Liver (tissue), 3 donors: ENCODE results near the gene GALNT10.

Experiments
- ATF3 ChIP-seq: IDR thresholded peaks from 2 replicates; pipeline ENCODE4 v1.6.1; 2016; ENCODE audit warnings: antibody characterized with exemption
- EGR1 ChIP-seq, 2 donors: IDR thresholded peaks; 2 replicates each; pipeline ENCODE4 v1.6.1; 2016 to 2018; ENCODE audit warnings: antibody characterized with exemption in 2 of 2, low read depth in 2 of 2
- FOXA1 ChIP-seq: IDR thresholded peaks from 2 replicates; pipeline ENCODE4 v1.6.1; 2016; ENCODE audit warnings: antibody characterized with exemption
- GABPA ChIP-seq, 2 donors: IDR thresholded peaks in 1 of 2; conservative IDR thresholded peaks in 1 of 2; 2 replicates each; pipeline ENCODE4 v1.6.1; 2016; ENCODE audit warnings: antibody characterized with exemption in 2 of 2, mild to moderate bottlenecking in 1 of 2, moderate library complexity in 1 of 2
- JUND ChIP-seq, 2 donors: IDR thresholded peaks; 2 replicates each; pipeline ENCODE4 v1.6.1; 2016; ENCODE audit warnings: antibody characterized with exemption in 2 of 2
- NR2F2 ChIP-seq: IDR thresholded peaks from 2 replicates; pipeline ENCODE4 v1.6.1; 2016; ENCODE audit warnings: antibody characterized with exemption
- RAD21 ChIP-seq, 2 donors: IDR thresholded peaks; 2 replicates each; pipeline ENCODE4 v1.6.1; 2016; ENCODE audit warnings: antibody characterized with exemption in 2 of 2, mild to moderate bottlenecking in 2 of 2
- RXRA ChIP-seq, 2 donors: IDR thresholded peaks; 2 replicates each; pipeline ENCODE4 v1.6.1; 2017 to 2018; ENCODE audit warnings: antibody characterized with exemption in 2 of 2, mild to moderate bottlenecking in 1 of 2
- TAF1 ChIP-seq: conservative IDR thresholded peaks from 2 replicates; pipeline ENCODE4 v1.6.1; 2016; ENCODE audit warnings: antibody characterized with exemption, mild to moderate bottlenecking
- YY1 ChIP-seq: IDR thresholded peaks from 2 replicates; pipeline ENCODE4 v1.6.1; 2016; ENCODE audit warnings: antibody characterized with exemption, mild to moderate bottlenecking
- TF ChIP-seq, protein P1 (sequence below): fragments of 150-350 bp; IDR thresholded peaks from 2 replicates; pipeline ENCODE4 v1.5.1; 2017; ENCODE audit warnings: improper control_type of control experiment, low read depth, low read length; ENCODE audit not compliant: missing input control
- TF ChIP-seq, protein P2 (sequence below): IDR thresholded peaks from 2 replicates; pipeline ENCODE4 v1.6.1; 2016; ENCODE audit warnings: antibody characterized with exemption, mild to moderate bottlenecking
- TF ChIP-seq, protein P3 (sequence below): IDR thresholded peaks from 2 replicates; pipeline ENCODE4 v1.6.1; 2016; ENCODE audit warnings: antibody characterized with exemption
- TF ChIP-seq, protein P4 (sequence below): IDR thresholded peaks from 2 replicates; pipeline ENCODE4 v1.6.1; 2016; ENCODE audit warnings: antibody characterized with exemption
- donor health status: healthy.
- donor health status: healthy.

DNA sequence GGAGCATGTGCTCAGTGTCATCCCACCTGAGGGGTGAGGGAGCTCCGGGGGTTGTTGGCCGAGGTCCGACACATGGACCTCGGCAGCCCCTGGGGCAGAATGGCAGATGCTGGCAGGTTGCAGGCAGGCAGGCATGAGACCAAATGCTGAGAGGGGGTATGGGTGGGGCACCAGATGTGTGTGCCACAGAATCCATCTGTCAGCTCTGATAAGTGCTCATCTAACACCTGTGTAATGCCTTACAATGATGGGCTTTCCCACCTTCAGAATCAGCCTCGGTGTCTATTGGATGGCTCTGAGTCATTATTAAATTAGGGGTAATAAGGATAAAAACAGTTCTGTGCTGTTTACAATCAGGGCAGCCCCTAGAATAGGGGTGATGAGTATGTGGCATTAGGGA lies 182.1 kb downstream of the GALNT10 start:
- TF ChIP-seq ATF3 (no peak), NR2F2 (no peak), FOXA1 (no peak), RAD21 (IDR thresholded peaks at IDR 0.05) (no peak), RXRA (IDR thresholded peaks at IDR 0.05) (no peak), TAF1 (no peak), YY1 (no peak), JUND (IDR thresholded peaks at IDR 0.05) (no peak), GABPA (IDR thresholded peaks at IDR 0.05 in 1 of 2, conservative IDR thresholded peaks at IDR 0.05 in 1 of 2) (no peak), EGR1 (IDR thresholded peaks at IDR 0.05; ENCODE audit: low read depth in 2 of 2) (no peak)
- TF ChIP-seq, protein P1, sequence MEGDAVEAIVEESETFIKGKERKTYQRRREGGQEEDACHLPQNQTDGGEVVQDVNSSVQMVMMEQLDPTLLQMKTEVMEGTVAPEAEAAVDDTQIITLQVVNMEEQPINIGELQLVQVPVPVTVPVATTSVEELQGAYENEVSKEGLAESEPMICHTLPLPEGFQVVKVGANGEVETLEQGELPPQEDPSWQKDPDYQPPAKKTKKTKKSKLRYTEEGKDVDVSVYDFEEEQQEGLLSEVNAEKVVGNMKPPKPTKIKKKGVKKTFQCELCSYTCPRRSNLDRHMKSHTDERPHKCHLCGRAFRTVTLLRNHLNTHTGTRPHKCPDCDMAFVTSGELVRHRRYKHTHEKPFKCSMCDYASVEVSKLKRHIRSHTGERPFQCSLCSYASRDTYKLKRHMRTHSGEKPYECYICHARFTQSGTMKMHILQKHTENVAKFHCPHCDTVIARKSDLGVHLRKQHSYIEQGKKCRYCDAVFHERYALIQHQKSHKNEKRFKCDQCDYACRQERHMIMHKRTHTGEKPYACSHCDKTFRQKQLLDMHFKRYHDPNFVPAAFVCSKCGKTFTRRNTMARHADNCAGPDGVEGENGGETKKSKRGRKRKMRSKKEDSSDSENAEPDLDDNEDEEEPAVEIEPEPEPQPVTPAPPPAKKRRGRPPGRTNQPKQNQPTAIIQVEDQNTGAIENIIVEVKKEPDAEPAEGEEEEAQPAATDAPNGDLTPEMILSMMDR, result no peak
- TF ChIP-seq, protein P2, sequence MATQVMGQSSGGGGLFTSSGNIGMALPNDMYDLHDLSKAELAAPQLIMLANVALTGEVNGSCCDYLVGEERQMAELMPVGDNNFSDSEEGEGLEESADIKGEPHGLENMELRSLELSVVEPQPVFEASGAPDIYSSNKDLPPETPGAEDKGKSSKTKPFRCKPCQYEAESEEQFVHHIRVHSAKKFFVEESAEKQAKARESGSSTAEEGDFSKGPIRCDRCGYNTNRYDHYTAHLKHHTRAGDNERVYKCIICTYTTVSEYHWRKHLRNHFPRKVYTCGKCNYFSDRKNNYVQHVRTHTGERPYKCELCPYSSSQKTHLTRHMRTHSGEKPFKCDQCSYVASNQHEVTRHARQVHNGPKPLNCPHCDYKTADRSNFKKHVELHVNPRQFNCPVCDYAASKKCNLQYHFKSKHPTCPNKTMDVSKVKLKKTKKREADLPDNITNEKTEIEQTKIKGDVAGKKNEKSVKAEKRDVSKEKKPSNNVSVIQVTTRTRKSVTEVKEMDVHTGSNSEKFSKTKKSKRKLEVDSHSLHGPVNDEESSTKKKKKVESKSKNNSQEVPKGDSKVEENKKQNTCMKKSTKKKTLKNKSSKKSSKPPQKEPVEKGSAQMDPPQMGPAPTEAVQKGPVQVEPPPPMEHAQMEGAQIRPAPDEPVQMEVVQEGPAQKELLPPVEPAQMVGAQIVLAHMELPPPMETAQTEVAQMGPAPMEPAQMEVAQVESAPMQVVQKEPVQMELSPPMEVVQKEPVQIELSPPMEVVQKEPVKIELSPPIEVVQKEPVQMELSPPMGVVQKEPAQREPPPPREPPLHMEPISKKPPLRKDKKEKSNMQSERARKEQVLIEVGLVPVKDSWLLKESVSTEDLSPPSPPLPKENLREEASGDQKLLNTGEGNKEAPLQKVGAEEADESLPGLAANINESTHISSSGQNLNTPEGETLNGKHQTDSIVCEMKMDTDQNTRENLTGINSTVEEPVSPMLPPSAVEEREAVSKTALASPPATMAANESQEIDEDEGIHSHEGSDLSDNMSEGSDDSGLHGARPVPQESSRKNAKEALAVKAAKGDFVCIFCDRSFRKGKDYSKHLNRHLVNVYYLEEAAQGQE, result no peak
- TF ChIP-seq, protein P3, sequence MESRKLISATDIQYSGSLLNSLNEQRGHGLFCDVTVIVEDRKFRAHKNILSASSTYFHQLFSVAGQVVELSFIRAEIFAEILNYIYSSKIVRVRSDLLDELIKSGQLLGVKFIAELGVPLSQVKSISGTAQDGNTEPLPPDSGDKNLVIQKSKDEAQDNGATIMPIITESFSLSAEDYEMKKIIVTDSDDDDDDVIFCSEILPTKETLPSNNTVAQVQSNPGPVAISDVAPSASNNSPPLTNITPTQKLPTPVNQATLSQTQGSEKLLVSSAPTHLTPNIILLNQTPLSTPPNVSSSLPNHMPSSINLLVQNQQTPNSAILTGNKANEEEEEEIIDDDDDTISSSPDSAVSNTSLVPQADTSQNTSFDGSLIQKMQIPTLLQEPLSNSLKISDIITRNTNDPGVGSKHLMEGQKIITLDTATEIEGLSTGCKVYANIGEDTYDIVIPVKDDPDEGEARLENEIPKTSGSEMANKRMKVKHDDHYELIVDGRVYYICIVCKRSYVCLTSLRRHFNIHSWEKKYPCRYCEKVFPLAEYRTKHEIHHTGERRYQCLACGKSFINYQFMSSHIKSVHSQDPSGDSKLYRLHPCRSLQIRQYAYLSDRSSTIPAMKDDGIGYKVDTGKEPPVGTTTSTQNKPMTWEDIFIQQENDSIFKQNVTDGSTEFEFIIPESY, result no peak
- TF ChIP-seq, protein P4, sequence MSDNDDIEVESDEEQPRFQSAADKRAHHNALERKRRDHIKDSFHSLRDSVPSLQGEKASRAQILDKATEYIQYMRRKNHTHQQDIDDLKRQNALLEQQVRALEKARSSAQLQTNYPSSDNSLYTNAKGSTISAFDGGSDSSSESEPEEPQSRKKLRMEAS, result no peak
